ENCODE results near the gene APOOL. TPM values are rescaled to one million over a fixed set of nuclear protein-coding genes. Genes with fewer than 3 reads are reported as not detected.

Gene APOOL
- total RNA-seq, 2 experiments from 2014 or later = 15.4 to 16.5 TPM

- POLR2A ChIA-PET = no interaction called here
These were observed 16.5 kb downstream of the APOOL start for GRCh38 chrX:85020216-85020615.

DNA sequence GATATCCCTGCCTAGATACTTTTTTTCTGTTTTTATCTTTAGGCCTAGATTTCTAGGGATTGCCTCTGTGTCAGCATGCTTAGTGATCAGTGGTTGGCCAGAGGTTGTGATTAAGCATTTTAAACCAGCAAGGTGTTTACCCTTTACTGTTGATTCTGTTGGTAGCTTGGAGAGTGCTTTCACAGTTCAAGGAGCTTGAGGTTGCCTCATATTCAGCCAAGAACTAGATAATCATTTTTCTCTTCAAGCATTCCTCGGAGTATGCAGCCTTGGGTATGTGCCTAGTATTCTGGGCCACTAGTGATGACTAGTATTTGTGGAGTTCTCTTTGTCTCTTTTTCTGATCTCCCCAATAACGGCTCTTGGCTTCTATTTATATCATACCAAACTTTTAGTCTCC, 20.4 kb downstream of the APOOL start:
- H3K4me1 Mint-ChIP-seq (ENCODE audit: low read depth) = no peaks in the 10 kb centered on the region
- H3K27me3 Mint-ChIP-seq = no peaks in the 10 kb centered on the region
- intact Hi-C loops (cut with micrococcal nuclease) = no loop called here
- H3K9me3 Mint-ChIP-seq = no peaks in the 10 kb centered on the region
- H3K4me3 Mint-ChIP-seq = no peak overlapping the region
- H3K27ac Mint-ChIP-seq = no peak overlapping the region
- POLR2A ChIA-PET = no interaction called here
- ATAC-seq (no peak), DNase-seq (no peak)
- H3K36me3 Mint-ChIP-seq (ENCODE audit: low read depth) = peaks cover 18% of the 10 kb centered on the region
- CTCF ChIA-PET = no interaction called here
- TF ChIP-seq, protein P1, sequence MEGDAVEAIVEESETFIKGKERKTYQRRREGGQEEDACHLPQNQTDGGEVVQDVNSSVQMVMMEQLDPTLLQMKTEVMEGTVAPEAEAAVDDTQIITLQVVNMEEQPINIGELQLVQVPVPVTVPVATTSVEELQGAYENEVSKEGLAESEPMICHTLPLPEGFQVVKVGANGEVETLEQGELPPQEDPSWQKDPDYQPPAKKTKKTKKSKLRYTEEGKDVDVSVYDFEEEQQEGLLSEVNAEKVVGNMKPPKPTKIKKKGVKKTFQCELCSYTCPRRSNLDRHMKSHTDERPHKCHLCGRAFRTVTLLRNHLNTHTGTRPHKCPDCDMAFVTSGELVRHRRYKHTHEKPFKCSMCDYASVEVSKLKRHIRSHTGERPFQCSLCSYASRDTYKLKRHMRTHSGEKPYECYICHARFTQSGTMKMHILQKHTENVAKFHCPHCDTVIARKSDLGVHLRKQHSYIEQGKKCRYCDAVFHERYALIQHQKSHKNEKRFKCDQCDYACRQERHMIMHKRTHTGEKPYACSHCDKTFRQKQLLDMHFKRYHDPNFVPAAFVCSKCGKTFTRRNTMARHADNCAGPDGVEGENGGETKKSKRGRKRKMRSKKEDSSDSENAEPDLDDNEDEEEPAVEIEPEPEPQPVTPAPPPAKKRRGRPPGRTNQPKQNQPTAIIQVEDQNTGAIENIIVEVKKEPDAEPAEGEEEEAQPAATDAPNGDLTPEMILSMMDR (IDR thresholded peaks at IDR 0.05) = no peak

More at GRCh38 chrX:85020216-85020615, 16.5 kb downstream of the APOOL start:
- TF ChIP-seq, protein P1 (IDR thresholded peaks at IDR 0.05) = no peak
- Mint-ChIP-seq H3K4me1 (ENCODE audit: low read depth) (no peaks in the 10 kb centered on the region), H3K36me3 (ENCODE audit: low read depth) (peaks cover 25% of the 10 kb centered on the region), H3K27me3 (no peaks in the 10 kb centered on the region), H3K9me3 (peaks cover 8% of the 10 kb centered on the region), H3K4me3 (no peak overlapping the region), H3K27ac (no peak overlapping the region)
- ATAC-seq (no peak), DNase-seq (no peak)
- CTCF ChIA-PET = no interaction called here
- intact Hi-C loops (cut with micrococcal nuclease) = no loop called here

GRCh38 chrX:85024562-85024961, 20.9 kb downstream of the APOOL start:
- H3K27ac Mint-ChIP-seq = no peak overlapping the region
- H3K27me3 Mint-ChIP-seq = no peaks in the 10 kb centered on the region
- DNase-seq = no peak
- H3K36me3 Mint-ChIP-seq (ENCODE audit: low read depth) = peaks cover 19% of the 10 kb centered on the region
- no peaks in the 10 kb centered on the region for H3K9me3 Mint-ChIP-seq
- H3K4me1 Mint-ChIP-seq (ENCODE audit: low read depth) = no peaks in the 10 kb centered on the region
- TF ChIP-seq, protein P1 (IDR thresholded peaks at IDR 0.05) = no peak
- no peak for ATAC-seq
- ChIA-PET CTCF (no interaction called here), POLR2A (no interaction called here)
- H3K4me3 Mint-ChIP-seq = no peak overlapping the region
- intact Hi-C loops (cut with micrococcal nuclease) = no loop called here

- TF ChIP-seq, protein P1 (IDR thresholded peaks at IDR 0.05) = no peak
These were observed 22.5 kb downstream of the APOOL start for GRCh38 chrX:85026170-85026569.

DNA sequence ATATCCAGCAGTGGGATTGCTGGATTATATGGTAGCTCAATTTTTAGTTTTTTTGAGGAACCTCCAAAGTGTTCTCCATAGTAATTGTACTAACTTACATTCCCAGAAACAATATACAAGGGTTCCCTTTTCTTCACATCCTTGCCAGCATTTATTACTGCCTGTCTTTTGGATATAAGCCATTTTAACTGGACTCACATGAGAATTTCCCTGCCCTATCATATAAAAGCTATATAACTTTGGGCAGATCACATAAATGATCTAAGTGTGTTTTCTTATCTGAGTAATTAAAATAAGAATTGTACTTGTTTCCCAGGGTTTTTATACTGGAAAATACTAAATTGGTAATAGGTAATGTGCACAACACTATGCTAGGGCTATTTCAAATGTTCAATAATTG, 25.4 kb downstream of the APOOL start:
- ChIA-PET POLR2A (no interaction called here), CTCF (no interaction called here)
- no peaks in the 10 kb centered on the region for H3K9me3 Mint-ChIP-seq
- TF ChIP-seq, protein P1 (IDR thresholded peaks at IDR 0.05) = no peak
- H3K27me3 Mint-ChIP-seq = no peaks in the 10 kb centered on the region
- no peaks in the 10 kb centered on the region for H3K4me1 Mint-ChIP-seq (ENCODE audit: low read depth)
- ATAC-seq (no peak), DNase-seq (no peak)
- no peak overlapping the region for H3K27ac Mint-ChIP-seq
- no peak overlapping the region for H3K4me3 Mint-ChIP-seq
- peaks cover 8% of the 10 kb centered on the region for H3K36me3 Mint-ChIP-seq (ENCODE audit: low read depth)
- intact Hi-C loops (cut with micrococcal nuclease) = no loop called here

More at GRCh38 chrX:85026170-85026569, 22.5 kb downstream of the APOOL start:
- intact Hi-C loops (cut with micrococcal nuclease) = no loop called here
- Mint-ChIP-seq H3K27ac (no peak overlapping the region), H3K27me3 (no peaks in the 10 kb centered on the region), H3K36me3 (ENCODE audit: low read depth) (peaks cover 19% of the 10 kb centered on the region), H3K9me3 (no peaks in the 10 kb centered on the region), H3K4me1 (ENCODE audit: low read depth) (no peaks in the 10 kb centered on the region), H3K4me3 (no peak overlapping the region)
- ChIA-PET POLR2A (no interaction called here), CTCF (no interaction called here)
- ATAC-seq (no peak), DNase-seq (no peak)
